ENCODE measurements around the gene CDKAL1. TPM values are rescaled to one million over a fixed set of nuclear protein-coding genes. Genes with fewer than 3 reads are reported as not detected.

The CDKAL1 gene
- total and polyA plus RNA-seq, 2 of the 13 experiments (the other 11 are each of a cell fraction or from before 2014, with no cell fraction given): 9.5 to 27.7 TPM

DNA sequence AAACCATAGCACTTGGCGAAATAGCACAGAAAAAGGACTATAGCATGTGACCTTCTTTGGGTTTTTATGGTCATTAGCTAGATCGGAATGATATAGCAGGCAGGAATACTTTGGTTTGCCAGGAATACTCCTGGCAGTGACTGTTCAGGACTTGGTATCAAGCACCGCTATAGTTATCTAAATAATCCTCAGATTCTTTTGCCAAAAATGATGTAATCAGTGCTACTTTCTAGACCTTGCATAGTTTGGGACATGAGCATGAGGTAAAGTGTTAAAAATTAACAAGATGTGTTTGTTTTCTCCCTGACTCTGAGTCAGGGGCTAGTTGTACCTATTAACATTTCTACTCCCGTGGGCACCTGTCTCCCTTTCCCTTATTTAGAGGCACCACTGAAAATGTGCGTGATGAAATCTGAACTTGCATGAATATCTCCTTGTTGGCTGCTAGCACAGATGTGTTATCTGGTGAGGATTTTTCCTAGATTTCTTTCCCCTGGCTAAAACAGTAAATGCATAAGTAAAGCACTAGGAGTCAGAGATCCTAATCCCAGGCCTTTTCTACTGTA, 511.0 kb downstream of the CDKAL1 start (continued):
- TF ChIP-seq, protein P1, sequence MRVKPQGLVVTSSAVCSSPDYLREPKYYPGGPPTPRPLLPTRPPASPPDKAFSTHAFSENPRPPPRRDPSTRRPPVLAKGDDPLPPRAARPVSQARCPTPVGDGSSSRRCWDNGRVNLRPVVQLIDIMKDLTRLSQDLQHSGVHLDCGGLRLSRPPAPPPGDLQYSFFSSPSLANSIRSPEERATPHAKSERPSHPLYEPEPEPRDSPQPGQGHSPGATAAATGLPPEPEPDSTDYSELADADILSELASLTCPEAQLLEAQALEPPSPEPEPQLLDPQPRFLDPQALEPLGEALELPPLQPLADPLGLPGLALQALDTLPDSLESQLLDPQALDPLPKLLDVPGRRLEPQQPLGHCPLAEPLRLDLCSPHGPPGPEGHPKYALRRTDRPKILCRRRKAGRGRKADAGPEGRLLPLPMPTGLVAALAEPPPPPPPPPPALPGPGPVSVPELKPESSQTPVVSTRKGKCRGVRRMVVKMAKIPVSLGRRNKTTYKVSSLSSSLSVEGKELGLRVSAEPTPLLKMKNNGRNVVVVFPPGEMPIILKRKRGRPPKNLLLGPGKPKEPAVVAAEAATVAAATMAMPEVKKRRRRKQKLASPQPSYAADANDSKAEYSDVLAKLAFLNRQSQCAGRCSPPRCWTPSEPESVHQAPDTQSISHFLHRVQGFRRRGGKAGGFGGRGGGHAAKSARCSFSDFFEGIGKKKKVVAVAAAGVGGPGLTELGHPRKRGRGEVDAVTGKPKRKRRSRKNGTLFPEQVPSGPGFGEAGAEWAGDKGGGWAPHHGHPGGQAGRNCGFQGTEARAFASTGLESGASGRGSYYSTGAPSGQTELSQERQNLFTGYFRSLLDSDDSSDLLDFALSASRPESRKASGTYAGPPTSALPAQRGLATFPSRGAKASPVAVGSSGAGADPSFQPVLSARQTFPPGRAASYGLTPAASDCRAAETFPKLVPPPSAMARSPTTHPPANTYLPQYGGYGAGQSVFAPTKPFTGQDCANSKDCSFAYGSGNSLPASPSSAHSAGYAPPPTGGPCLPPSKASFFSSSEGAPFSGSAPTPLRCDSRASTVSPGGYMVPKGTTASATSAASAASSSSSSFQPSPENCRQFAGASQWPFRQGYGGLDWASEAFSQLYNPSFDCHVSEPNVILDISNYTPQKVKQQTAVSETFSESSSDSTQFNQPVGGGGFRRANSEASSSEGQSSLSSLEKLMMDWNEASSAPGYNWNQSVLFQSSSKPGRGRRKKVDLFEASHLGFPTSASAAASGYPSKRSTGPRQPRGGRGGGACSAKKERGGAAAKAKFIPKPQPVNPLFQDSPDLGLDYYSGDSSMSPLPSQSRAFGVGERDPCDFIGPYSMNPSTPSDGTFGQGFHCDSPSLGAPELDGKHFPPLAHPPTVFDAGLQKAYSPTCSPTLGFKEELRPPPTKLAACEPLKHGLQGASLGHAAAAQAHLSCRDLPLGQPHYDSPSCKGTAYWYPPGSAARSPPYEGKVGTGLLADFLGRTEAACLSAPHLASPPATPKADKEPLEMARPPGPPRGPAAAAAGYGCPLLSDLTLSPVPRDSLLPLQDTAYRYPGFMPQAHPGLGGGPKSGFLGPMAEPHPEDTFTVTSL (CRISPR knock-in tag; IDR thresholded peaks at IDR 0.05; ENCODE audit: borderline replicate concordance): no peak; the same call in 1 of the 2 replicates
- TF ChIP-seq, protein P2, sequence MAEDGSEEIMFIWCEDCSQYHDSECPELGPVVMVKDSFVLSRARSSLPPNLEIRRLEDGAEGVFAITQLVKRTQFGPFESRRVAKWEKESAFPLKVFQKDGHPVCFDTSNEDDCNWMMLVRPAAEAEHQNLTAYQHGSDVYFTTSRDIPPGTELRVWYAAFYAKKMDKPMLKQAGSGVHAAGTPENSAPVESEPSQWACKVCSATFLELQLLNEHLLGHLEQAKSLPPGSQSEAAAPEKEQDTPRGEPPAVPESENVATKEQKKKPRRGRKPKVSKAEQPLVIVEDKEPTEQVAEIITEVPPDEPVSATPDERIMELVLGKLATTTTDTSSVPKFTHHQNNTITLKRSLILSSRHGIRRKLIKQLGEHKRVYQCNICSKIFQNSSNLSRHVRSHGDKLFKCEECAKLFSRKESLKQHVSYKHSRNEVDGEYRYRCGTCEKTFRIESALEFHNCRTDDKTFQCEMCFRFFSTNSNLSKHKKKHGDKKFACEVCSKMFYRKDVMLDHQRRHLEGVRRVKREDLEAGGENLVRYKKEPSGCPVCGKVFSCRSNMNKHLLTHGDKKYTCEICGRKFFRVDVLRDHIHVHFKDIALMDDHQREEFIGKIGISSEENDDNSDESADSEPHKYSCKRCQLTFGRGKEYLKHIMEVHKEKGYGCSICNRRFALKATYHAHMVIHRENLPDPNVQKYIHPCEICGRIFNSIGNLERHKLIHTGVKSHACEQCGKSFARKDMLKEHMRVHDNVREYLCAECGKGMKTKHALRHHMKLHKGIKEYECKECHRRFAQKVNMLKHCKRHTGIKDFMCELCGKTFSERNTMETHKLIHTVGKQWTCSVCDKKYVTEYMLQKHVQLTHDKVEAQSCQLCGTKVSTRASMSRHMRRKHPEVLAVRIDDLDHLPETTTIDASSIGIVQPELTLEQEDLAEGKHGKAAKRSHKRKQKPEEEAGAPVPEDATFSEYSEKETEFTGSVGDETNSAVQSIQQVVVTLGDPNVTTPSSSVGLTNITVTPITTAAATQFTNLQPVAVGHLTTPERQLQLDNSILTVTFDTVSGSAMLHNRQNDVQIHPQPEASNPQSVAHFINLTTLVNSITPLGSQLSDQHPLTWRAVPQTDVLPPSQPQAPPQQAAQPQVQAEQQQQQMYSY (CRISPR knock-in tag; IDR thresholded peaks at IDR 0.05): no peak
- TF ChIP-seq WIZ (CRISPR knock-in tag; IDR thresholded peaks at IDR 0.05): no peak
- TF ChIP-seq ASH2L (IDR thresholded peaks at IDR 0.05; ENCODE audit: insufficient read length, low read depth, low read length): no peak
- TF ChIP-seq ZNF878 (CRISPR knock-in tag; IDR thresholded peaks at IDR 0.05): no peak
- TF ChIP-seq KLF15 (CRISPR knock-in tag; IDR thresholded peaks at IDR 0.05; ENCODE audit: borderline replicate concordance): no peak
- TF ChIP-seq DNMT1 (CRISPR knock-in tag; IDR thresholded peaks at IDR 0.05): no peak
- TF ChIP-seq ZNF547 (CRISPR knock-in tag; IDR thresholded peaks at IDR 0.05): 0 out of 2 replicates have a peak, but pooled peaks have one; percentile 34
- TF ChIP-seq, protein P3, sequence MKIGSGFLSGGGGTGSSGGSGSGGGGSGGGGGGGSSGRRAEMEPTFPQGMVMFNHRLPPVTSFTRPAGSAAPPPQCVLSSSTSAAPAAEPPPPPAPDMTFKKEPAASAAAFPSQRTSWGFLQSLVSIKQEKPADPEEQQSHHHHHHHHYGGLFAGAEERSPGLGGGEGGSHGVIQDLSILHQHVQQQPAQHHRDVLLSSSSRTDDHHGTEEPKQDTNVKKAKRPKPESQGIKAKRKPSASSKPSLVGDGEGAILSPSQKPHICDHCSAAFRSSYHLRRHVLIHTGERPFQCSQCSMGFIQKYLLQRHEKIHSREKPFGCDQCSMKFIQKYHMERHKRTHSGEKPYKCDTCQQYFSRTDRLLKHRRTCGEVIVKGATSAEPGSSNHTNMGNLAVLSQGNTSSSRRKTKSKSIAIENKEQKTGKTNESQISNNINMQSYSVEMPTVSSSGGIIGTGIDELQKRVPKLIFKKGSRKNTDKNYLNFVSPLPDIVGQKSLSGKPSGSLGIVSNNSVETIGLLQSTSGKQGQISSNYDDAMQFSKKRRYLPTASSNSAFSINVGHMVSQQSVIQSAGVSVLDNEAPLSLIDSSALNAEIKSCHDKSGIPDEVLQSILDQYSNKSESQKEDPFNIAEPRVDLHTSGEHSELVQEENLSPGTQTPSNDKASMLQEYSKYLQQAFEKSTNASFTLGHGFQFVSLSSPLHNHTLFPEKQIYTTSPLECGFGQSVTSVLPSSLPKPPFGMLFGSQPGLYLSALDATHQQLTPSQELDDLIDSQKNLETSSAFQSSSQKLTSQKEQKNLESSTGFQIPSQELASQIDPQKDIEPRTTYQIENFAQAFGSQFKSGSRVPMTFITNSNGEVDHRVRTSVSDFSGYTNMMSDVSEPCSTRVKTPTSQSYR (CRISPR knock-in tag; IDR thresholded peaks at IDR 0.05; ENCODE audit: borderline replicate concordance): no peak
- TF ChIP-seq ZNF570 (CRISPR knock-in tag; IDR thresholded peaks at IDR 0.05; ENCODE audit: borderline replicate concordance): no peak
- TF ChIP-seq SP2 (CRISPR knock-in tag; IDR thresholded peaks at IDR 0.05): no peak
- TF ChIP-seq CAMTA2 (CRISPR knock-in tag; IDR thresholded peaks at IDR 0.05; ENCODE audit: borderline replicate concordance): no peak
- TF ChIP-seq HDAC2 (CRISPR knock-in tag; IDR thresholded peaks at IDR 0.05): peak; percentile 24
- TF ChIP-seq FOXJ3 (CRISPR knock-in tag; IDR thresholded peaks at IDR 0.05; ENCODE audit: borderline replicate concordance): peak; percentile 53; the same call in 1 of the 2 replicates
- no peak for TF ChIP-seq TP53 (CRISPR knock-in tag; conservative IDR thresholded peaks at IDR 0.05)
